ENCODE data around the gene CYSRT1.

CYSRT1 gene

GRCh38 chr9:137273611-137274320 is 48.8 kb downstream of the CYSRT1 start:
- Mint-ChIP-seq H3K4me1 (peaks cover 35% of the 10 kb centered on the region), H3K27ac (no peak overlapping the region), H3K27me3 (no peaks in the 10 kb centered on the region), H3K4me3 (no peak overlapping the region), H3K36me3 (peaks cover under 1% of the 10 kb centered on the region), H3K9me3 (no peaks in the 10 kb centered on the region)
- DNase-seq (ENCODE audit: low spot score in 2 of 2) = no peak
- ATAC-seq (ENCODE audit: low read depth) = no peak

DNA sequence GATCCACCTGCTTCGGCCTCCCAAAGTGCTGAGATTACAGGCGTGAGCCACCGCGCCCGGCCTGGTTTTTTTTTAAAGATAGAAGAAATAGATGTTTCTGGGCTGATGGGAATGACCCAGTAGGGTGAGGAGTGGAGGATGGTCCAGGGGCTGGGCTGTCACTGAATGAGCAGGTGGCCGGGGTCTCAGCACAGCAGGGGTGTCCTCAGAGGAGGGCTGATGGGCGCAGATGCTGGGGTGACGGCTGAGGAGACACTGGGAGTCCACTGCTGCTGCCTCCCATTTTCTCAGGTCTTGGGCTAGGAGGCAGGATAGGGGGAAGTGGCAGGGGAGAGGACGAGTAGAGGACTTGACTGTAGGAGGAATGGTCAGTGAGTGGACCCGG is 50.2 kb downstream of the CYSRT1 start:
- ATAC-seq (ENCODE audit: low read depth) (no peak), DNase-seq (ENCODE audit: low spot score in 2 of 2) (no peak)
- Mint-ChIP-seq H3K4me3 (peak overlapping the region; percentile 78), H3K9me3 (no peaks in the 10 kb centered on the region), H3K27ac (peak overlapping the region; percentile 83), H3K36me3 (no peaks in the 10 kb centered on the region), H3K4me1 (peaks cover 26% of the 10 kb centered on the region), H3K27me3 (no peaks in the 10 kb centered on the region)

Data from memory B cell (primary cell).